ENCODE measurements around the gene KDM4C. TPM values are rescaled to one million over a fixed set of nuclear protein-coding genes. Genes with fewer than 3 reads are reported as not detected.

Gene KDM4C
- polyA plus RNA-seq, 1 donor (not counting 4 experiments of a cell fraction or from before 2014, with no cell fraction given), result 17.2 TPM

DNA sequence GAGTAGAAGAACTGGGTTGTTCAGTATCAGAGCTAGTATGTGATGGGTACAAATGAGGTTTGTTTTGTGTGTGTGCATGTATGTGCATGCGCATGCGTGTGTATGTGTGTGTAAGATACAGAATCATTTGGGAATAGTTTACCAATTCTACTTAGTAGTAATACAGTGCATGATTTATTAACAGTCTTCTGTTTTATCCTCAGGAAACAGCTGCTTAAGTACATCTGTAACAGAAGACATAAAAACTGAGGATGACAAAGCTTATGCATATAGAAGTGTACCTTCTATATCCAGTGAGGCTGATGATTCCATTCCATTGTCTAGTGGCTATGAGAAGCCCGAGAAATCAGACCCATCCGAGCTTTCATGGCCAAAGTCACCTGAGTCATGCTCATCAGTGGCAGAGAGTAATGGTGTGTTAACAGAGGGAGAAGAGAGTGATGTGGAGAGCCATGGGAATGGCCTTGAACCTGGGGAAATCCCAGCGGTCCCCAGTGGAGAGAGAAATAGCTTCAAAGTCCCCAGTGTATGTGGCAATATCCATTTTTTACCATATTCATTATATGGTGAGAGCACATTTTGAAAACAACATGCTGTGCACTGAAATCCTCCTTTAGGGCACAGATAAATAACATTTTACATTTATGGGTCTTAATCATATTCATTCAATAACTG lies 228.5 kb downstream of the KDM4C start:
- dilution Hi-C loops (cut with MboI; ENCODE audit: extremely low pct_ligation_motif_present, low sequenced_read_pairs), result no loop called here
- peaks cover 3 to 6% of the 10 kb centered on the region in 2 experiments for H3K36me3 ChIP-seq (ENCODE audit: control insufficient read depth in 2 of 2, extremely low read depth in 1 of 2, insufficient read depth in 2 of 2, low read length in 2 of 2)

DNA sequence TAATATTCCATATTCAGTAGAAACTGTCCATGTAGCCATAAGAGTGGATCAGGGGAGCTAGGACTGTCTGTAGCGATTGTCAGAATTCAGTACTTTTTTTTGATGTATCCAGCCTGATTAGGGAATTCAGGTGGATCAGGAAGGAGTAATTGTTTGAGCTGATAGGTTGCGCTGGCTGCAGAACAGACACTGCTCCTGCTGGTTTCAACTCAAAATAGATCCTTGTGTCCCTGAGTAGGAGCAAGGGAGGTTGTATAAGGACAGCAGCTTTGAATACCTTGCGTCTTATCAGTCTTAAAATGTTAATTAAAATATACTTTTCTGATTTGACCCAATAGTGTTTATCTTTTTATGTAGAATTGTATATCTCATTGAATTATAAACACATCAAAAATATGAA lies 229.6 kb downstream of the KDM4C start:
- H3K27me3 ChIP-seq (ENCODE audit: control insufficient read depth, extremely low read depth, insufficient read depth, low read length), result no peaks in the 10 kb centered on the region
- DNase-seq (ENCODE audit: low read depth, low spot score), result no peak
- no peak overlapping the region for H3K4me3 ChIP-seq (ENCODE audit: control insufficient read depth in 2 of 3, extremely low read depth in 1 of 3, insufficient read depth in 2 of 3, low read depth in 1 of 3, low read length in 3 of 3)
- dilution Hi-C loops (cut with MboI; ENCODE audit: extremely low pct_ligation_motif_present, low sequenced_read_pairs), result no loop called here
- H3K9me1 ChIP-seq (ENCODE audit: control insufficient read depth, extremely low read depth, insufficient read depth, low read length), result no peaks in the 10 kb centered on the region
- no peak for FAIRE-seq
- no peaks in the 10 kb centered on the region for H3K4me1 ChIP-seq (ENCODE audit: control insufficient read depth, extremely low read depth, insufficient read depth, low read length)
- H3K79me2 ChIP-seq (ENCODE audit: control insufficient read depth, insufficient read depth, low read length), result no peaks in the 10 kb centered on the region
- H3K9me3 ChIP-seq (ENCODE audit: control insufficient read depth, low read depth, low read length), result no peaks in the 10 kb centered on the region
- no peak overlapping the region for H3K4me2 ChIP-seq (ENCODE audit: control insufficient read depth, extremely low read depth, insufficient read depth, low read depth, low read length)
- H3K36me3 ChIP-seq (ENCODE audit: control insufficient read depth in 2 of 2, extremely low read depth in 1 of 2, insufficient read depth in 2 of 2, low read length in 2 of 2), result peaks cover 3 to 6% of the 10 kb centered on the region in 2 experiments
- H3K9ac ChIP-seq (ENCODE audit: control insufficient read depth, extremely low read depth, insufficient read depth, low read length), result no peak overlapping the region
- H2AFZ ChIP-seq (ENCODE audit: control insufficient read depth, low read length), result no peak overlapping the region
- no peak for TF ChIP-seq CTCF (optimal IDR thresholded peaks at IDR 0.05 in 1 of 3, IDR thresholded peaks at IDR 0.05 in 1 of 3, conservative IDR thresholded peaks at IDR 0.05 in 1 of 3; ENCODE audit: extremely low read depth in 1 of 3, insufficient read depth in 2 of 3, low read length in 3 of 3)
- no peak for TF ChIP-seq EZH2 (IDR thresholded peaks at IDR 0.05; ENCODE audit: low read length)
- no peak overlapping the region for H3K27ac ChIP-seq (ENCODE audit: control insufficient read depth, insufficient read depth, low read length)
- H4K20me1 ChIP-seq (ENCODE audit: control insufficient read depth, extremely low read depth, insufficient read depth, low read length), result no peaks in the 10 kb centered on the region

More for the DNA sequence above, 228.5 kb downstream of the KDM4C start:
- Histone ChIP-seq H3K9me1 (ENCODE audit: control insufficient read depth, extremely low read depth, insufficient read depth, low read length) (no peaks in the 10 kb centered on the region), H4K20me1 (ENCODE audit: control insufficient read depth, extremely low read depth, insufficient read depth, low read length) (no peaks in the 10 kb centered on the region), H3K9me3 (ENCODE audit: control insufficient read depth, low read depth, low read length) (no peaks in the 10 kb centered on the region), H3K9ac (ENCODE audit: control insufficient read depth, extremely low read depth, insufficient read depth, low read length) (no peak overlapping the region), H3K4me2 (ENCODE audit: control insufficient read depth, extremely low read depth, insufficient read depth, low read depth, low read length) (no peak overlapping the region), H3K79me2 (ENCODE audit: control insufficient read depth, insufficient read depth, low read length) (no peaks in the 10 kb centered on the region), H2AFZ (ENCODE audit: control insufficient read depth, low read length) (no peak overlapping the region), H3K4me3 (ENCODE audit: control insufficient read depth in 2 of 3, extremely low read depth in 1 of 3, insufficient read depth in 2 of 3, low read depth in 1 of 3, low read length in 3 of 3) (no peak overlapping the region), H3K27me3 (ENCODE audit: control insufficient read depth, extremely low read depth, insufficient read depth, low read length) (no peaks in the 10 kb centered on the region), H3K4me1 (ENCODE audit: control insufficient read depth, extremely low read depth, insufficient read depth, low read length) (no peaks in the 10 kb centered on the region), H3K27ac (ENCODE audit: control insufficient read depth, insufficient read depth, low read length) (no peak overlapping the region)
- DNase-seq (ENCODE audit: low read depth, low spot score) (no peak), FAIRE-seq (no peak)
- TF ChIP-seq EZH2 (IDR thresholded peaks at IDR 0.05; ENCODE audit: low read length), result no peak
- TF ChIP-seq CTCF (optimal IDR thresholded peaks at IDR 0.05 in 1 of 3, IDR thresholded peaks at IDR 0.05 in 1 of 3, conservative IDR thresholded peaks at IDR 0.05 in 1 of 3; ENCODE audit: extremely low read depth in 1 of 3, insufficient read depth in 2 of 3, low read length in 3 of 3), result no peak
